ENCODE data around the gene GUCA1A.
"Not testable (repeated sequence)": the region's sequence is repeated elsewhere in the genome, so short reads cannot be mapped to it uniquely, and the experiment has no call there.

The GUCA1A gene

GRCh38 chr6:42216495-42216894, 43.3 kb downstream of the GUCA1A start:
- not testable (repeated sequence) for DNase-seq

GRCh38 chr6:42217157-42217518, 44.0 kb downstream of the GUCA1A start:
- DNase-seq = no peak

- peak; percentile 84 for DNase-seq
These were observed 44.6 kb downstream of the GUCA1A start, which contains the start of gene MRPS10 for GRCh38 chr6:42217519-42218367. Gene MRPS10 (minus strand): TSS chr6:42217861. CDS start chr6:42217849, 12 bp downstream.

GRCh38 chr6:42220807-42221206, 47.6 kb downstream of the GUCA1A start:
- DNase-seq = no peak

GRCh38 chr6:42221546-42221945, 48.4 kb downstream of the GUCA1A start:
- DNase-seq = no peak

GRCh38 chr6:42222448-42222847, 49.3 kb downstream of the GUCA1A start:
- DNase-seq = no peak

GRCh38 chr6:42224222-42225028, 51.3 kb downstream of the GUCA1A start:
- DNase-seq = no peak

- no peak for DNase-seq
These were observed 51.8 kb downstream of the GUCA1A start for GRCh38 chr6:42225029-42225339.

- DNase-seq = no peak
These were observed 52.3 kb downstream of the GUCA1A start for GRCh38 chr6:42225419-42225818.

GRCh38 chr6:42226161-42226611, 53.0 kb downstream of the GUCA1A start:
- no peak for DNase-seq

- DNase-seq = no peak
These were observed 53.5 kb downstream of the GUCA1A start for GRCh38 chr6:42226645-42227143.

GRCh38 chr6:42227173-42227850, 54.1 kb downstream of the GUCA1A start:
- DNase-seq = no peak

GRCh38 chr6:42228305-42228704, 55.1 kb downstream of the GUCA1A start:
- DNase-seq = no peak

Measured in activated T-cell treated with anti-CD3 and anti-CD28 coated beads for 4 hours (primary cell).